Esophagus squamous epithelium (tissue), 4 donors: Measurements from ENCODE around the gene DACT2.

Experiments used
- CTCF ChIP-seq, 6 experiments: fragments of 450-650 bp in 4 of 6; fragments of 200-600 bp in 2 of 6; sonication (generic) in 2 of 6; IDR thresholded peaks; one replicate each; pipeline ENCODE4 v1.5.1; 2016 to 2019; ENCODE audit warnings: antibody characterized with exemption in 6 of 6, mild to moderate bottlenecking in 4 of 6, moderate library complexity in 4 of 6
- POLR2A ChIP-seq, 4 donors: fragments of 450-650 bp; IDR thresholded peaks; one replicate each; pipeline ENCODE4 v1.6.1; 2017; ENCODE audit warnings: antibody characterized with exemption in 4 of 4, mild to moderate bottlenecking in 4 of 4, moderate library complexity in 3 of 4

- TF ChIP-seq CTCF (IDR thresholded peaks at IDR 0.05), result no peak
- TF ChIP-seq POLR2A (IDR thresholded peaks at IDR 0.05), result no peak
Measured at GRCh38 chr6:168301648-168302398, 17.8 kb downstream of the DACT2 start.
